Lower lobe of right lung (tissue), 2 donors: ENCODE results near the gene ARHGEF2. TPM values are rescaled to one million over a fixed set of nuclear protein-coding genes. Genes with fewer than 3 reads are reported as not detected.

Experiments used
- ATAC-seq, 2 donors: fragments of 200-7000 bp; cut with Tn5 transposase; one replicate each; pipeline ENCODE4 v1.9.1; 2020 to 2022; ENCODE audit warnings: mild to moderate bottlenecking in 2 of 2, moderate library complexity in 2 of 2
- DNase-seq: peaks from one replicate; pipeline ENCODE4 v3.0.0-alpha.2; 2020
- H3K27ac ChIP-seq: fragments of 200-600 bp; one replicate; pipeline ENCODE4 v1.8.0; 2022
- H3K27me3 ChIP-seq: fragments of 200-600 bp; one replicate; pipeline ENCODE4 v1.8.0; 2022; ENCODE audit warnings: low read depth
- H3K36me3 ChIP-seq: fragments of 200-600 bp; one replicate; pipeline ENCODE4 v1.8.0; 2022; ENCODE audit warnings: mild to moderate bottlenecking
- H3K4me1 ChIP-seq: fragments of 200-600 bp; one replicate; pipeline ENCODE4 v1.8.0; 2022
- H3K4me3 ChIP-seq: fragments of 200-600 bp; one replicate; pipeline ENCODE4 v1.8.0; 2022; ENCODE audit warnings: mild to moderate bottlenecking
- H3K9me3 ChIP-seq: fragments of 200-600 bp; one replicate; pipeline ENCODE4 v1.8.0; 2022
- intact Hi-C: fragments of 100-400 bp; cut with DNase I; formaldehyde crosslinking; loops from one replicate; pipeline ENCODE4 v1.11.0; 2022
- long read RNA-seq: library from polyadenylated mRNA; unstranded; transcript quantifications from one replicate; pipeline ENCODE4 v2.0.0, GENCODE V29; 2021
- total RNA-seq: library from RNA; stranded (reverse); fragmentation: NEBNext Ultra II Directional; extraction: Animal tissue kit (Norgen Biotek cat#: 25700); gene quantifications from one replicate; pipeline ENCODE4 v1.2.1, GENCODE V29; 2021
- TF ChIP-seq, protein P1 (sequence below): fragments of 200-600 bp; IDR thresholded peaks from one replicate; pipeline ENCODE4 v1.8.0; 2022; ENCODE audit warnings: antibody characterized with exemption, mild to moderate bottlenecking
- donor health status: DM: no; HTN: yes; CAD: no; lungs with severe emphysema.

ARHGEF2 gene
- 252 TPM for total RNA-seq
- long read RNA-seq, full-length matches to known transcripts: 2 of 66 reads
- long read RNA-seq, partial matches to known transcripts: 28 of 66 reads
- long read RNA-seq, other reads (novel, unspliced or antisense): 36 of 66 reads

DNA sequence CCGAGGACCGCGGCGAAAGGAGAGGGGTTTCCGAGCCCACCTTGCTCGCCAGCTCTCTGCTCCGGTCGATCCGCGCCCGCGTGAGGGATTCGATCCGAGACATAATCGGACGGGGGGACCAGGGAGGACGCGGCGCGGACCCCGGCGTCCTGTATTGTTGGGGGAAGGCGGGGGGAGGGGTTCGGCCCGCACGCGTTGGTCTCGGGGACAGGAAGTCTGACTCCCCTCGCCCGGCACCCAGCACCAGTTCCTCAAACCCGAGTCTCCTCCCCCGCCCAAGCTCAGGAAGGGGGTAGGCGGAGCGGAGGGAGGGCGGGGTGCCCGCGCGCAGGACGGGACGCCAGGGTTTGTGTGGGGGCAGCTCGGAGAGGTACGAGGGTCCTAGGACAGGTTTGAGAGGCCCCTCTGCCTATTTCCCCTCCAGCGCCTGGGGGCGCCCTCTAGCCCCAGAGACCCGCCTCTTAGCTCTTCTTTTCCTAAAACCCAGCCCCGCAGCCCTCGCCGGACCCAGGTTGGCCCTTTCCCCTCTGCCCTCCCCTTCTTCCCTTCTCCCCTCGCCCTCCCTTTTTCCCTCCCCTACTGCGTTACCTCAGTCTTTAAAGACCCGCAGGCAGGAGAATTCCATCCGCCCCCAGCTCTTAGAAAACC, at the start of gene ARHGEF2:
ARHGEF2 (minus strand) TSS at position 223 of the 648 bp plus-strand sequence; CDS start at position 103, 120 bp downstream.
- TF ChIP-seq, protein P1, sequence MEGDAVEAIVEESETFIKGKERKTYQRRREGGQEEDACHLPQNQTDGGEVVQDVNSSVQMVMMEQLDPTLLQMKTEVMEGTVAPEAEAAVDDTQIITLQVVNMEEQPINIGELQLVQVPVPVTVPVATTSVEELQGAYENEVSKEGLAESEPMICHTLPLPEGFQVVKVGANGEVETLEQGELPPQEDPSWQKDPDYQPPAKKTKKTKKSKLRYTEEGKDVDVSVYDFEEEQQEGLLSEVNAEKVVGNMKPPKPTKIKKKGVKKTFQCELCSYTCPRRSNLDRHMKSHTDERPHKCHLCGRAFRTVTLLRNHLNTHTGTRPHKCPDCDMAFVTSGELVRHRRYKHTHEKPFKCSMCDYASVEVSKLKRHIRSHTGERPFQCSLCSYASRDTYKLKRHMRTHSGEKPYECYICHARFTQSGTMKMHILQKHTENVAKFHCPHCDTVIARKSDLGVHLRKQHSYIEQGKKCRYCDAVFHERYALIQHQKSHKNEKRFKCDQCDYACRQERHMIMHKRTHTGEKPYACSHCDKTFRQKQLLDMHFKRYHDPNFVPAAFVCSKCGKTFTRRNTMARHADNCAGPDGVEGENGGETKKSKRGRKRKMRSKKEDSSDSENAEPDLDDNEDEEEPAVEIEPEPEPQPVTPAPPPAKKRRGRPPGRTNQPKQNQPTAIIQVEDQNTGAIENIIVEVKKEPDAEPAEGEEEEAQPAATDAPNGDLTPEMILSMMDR: peak; percentile 19
- Histone ChIP-seq H3K9me3 (no peaks in the 10 kb centered on the region), H3K27ac (peak within 1 kb of the TSS; percentile 93), H3K4me1 (peaks cover 76% of the 10 kb centered on the region), H3K4me3 (peak within 1 kb of the TSS; percentile 94), H3K27me3 (no peaks in the 10 kb centered on the region), H3K36me3 (peaks cover 7% of the 10 kb centered on the region)
- peak; percentile 82 to 84 for ATAC-seq
- peak; percentile 91 for DNase-seq
- intact Hi-C loops: no loop called here

DNA sequence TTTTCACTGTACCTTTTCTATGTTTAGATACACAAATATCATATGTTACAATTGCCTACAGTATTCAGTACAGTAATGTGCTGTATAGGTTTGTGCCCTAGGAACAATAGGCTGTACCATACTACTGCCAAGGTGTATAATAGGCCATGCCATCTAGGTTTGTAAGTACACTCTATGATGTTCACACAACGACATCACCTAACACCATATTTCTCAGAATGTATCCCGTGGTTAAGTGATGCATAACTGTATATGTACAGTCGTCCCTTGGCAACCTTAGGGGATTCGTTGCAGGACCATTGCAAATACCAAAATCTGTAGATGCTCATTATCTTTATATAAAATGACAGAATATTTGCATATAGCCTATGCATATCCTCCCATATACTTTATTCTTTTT, 48.2 kb upstream of the ARHGEF2 start:
- no peaks in the 10 kb centered on the region for H3K9me3 ChIP-seq
- intact Hi-C loops: no loop called here
- TF ChIP-seq, protein P1: no peak
- no peaks in the 10 kb centered on the region for H3K36me3 ChIP-seq
- no peak overlapping the region for H3K27ac ChIP-seq
- no peaks in the 10 kb centered on the region for H3K27me3 ChIP-seq
- DNase-seq (no peak), ATAC-seq (no peak)
- no peaks in the 10 kb centered on the region for H3K4me1 ChIP-seq
- no peak overlapping the region for H3K4me3 ChIP-seq

DNA sequence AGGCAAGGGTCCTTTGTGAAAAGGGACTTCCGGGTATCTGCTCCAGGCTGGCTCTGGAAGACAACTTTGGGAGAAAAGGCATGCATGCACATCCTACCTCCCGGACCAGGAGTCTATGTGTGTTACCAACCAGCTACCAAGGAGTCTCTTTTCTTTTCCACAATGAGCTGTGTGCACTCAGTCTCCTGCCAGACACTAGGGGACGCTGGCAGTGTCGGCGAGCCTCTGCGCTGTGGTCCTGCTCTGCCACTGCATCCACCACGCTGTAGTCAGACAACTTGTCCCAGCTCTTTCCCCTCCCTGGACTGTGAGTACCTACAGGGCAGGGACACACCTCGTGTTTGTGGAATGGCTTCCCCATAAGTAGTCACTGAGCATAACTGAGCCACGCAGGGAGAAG, 47.5 kb upstream of the ARHGEF2 start:
- DNase-seq (peak; percentile 65), ATAC-seq (peak; percentile 85 to 90)
- Histone ChIP-seq H3K4me3 (no peak overlapping the region), H3K27ac (no peak overlapping the region), H3K27me3 (no peaks in the 10 kb centered on the region), H3K36me3 (no peaks in the 10 kb centered on the region), H3K4me1 (peaks cover 3% of the 10 kb centered on the region), H3K9me3 (no peaks in the 10 kb centered on the region)
- intact Hi-C loops: no loop called here
- TF ChIP-seq, protein P1: peak; percentile 60

DNA sequence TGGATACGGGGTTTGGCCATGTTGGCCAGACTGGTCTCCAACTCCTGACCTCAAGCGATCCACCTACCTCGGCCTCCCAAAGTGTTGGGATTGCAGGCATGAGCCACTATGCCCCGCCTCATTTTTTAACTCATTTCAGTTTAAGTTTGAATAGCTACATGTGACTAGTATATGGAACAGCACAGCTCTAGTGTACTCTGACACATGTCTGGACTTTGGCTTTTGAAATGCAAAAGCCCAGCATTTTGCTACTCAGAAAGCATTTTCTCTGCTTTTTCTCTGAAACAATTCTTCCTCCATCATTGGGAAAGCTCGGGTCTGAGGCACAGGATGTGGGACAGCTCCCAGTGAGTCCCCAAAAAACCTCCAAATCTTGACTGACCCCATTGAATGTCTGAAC, 46.5 kb upstream of the ARHGEF2 start:
- no peak overlapping the region for H3K4me3 ChIP-seq

DNA sequence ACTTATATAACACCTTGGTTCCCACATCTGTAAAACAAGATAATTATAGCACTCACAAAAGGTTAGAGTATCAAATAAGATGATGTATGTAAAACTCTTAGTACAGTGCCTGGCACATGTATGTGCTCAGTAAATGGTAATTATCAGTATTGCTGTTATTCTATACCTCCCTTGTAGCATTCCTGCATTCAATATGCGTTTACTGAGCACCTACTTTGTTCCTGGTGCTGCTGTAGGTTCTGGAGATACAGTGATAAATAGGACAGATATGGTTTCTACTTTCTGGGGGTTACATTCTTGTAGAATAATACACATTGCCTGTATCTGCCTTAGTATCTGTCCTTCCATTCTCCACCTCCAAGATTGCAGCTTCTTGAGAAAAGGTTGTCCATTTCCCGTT, 43.6 kb upstream of the ARHGEF2 start:
- Histone ChIP-seq H3K9me3 (no peaks in the 10 kb centered on the region), H3K27me3 (no peaks in the 10 kb centered on the region), H3K4me3 (no peak overlapping the region), H3K36me3 (peaks cover 25% of the 10 kb centered on the region), H3K27ac (no peak overlapping the region), H3K4me1 (peaks cover 19% of the 10 kb centered on the region)
- intact Hi-C loops: no loop called here
- ATAC-seq (no peak), DNase-seq (no peak)
- TF ChIP-seq, protein P1: no peak

More for the DNA sequence above, 46.5 kb upstream of the ARHGEF2 start:
- Histone ChIP-seq H3K9me3 (no peaks in the 10 kb centered on the region), H3K27me3 (no peaks in the 10 kb centered on the region), H3K36me3 (no peaks in the 10 kb centered on the region), H3K27ac (no peak overlapping the region), H3K4me1 (peaks cover 9% of the 10 kb centered on the region)
- TF ChIP-seq, protein P1: no peak
- DNase-seq: no peak
- ATAC-seq: no peak
- intact Hi-C loops: no loop called here
